Activated CD4-positive, alpha-beta T cell treated with anti-CD3 and anti-CD28 coated beads, Interleukin-2, amount 50 U/mL, for 16 hours (primary cell): ENCODE measurements around the gene TOR4A.
A peak's percentile ranks its signal among the peaks of the same experiment; 100 is the strongest.
"Not testable (repeated sequence)": the region's sequence is repeated elsewhere in the genome, so short reads cannot be mapped to it uniquely, and the experiment has no call there.

ENCODE experiments used
- DNase-seq: peaks from one replicate; pipeline ENCODE4 v3.0.0-alpha.2; 2020

TOR4A gene

DNA sequence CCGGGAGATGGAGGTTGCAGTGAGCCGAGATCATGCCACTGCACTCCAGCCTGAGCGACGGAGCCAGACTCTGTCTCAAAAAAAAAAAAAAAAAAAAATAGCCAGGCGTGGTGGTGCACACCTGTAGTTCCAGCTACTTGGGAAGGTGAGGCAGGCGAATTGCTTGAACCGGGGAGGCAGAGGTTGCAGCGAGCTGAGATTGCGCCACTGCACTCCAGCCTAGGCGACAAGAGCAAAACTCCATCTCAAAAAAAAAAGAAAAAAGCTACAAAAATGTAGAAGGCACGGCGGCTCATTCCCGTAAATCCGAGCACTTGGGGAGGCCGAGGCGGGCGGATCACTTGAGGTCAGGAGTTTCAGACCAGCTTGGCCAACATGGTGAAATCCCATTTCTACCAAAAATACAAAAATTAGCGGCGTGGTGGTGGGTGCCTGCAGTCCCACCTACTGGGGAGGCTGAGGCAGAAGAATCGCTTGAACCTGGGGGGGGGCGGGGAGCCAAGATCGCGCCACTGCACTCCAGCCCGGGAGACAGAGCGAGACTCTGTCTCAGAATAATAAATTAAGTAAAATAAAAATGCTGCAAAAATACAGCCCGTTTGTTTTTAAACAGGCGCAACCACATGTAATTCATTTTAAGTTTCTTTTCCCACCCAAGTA is 37.9 kb upstream of the TOR4A start:
- not testable (repeated sequence) for DNase-seq

DNA sequence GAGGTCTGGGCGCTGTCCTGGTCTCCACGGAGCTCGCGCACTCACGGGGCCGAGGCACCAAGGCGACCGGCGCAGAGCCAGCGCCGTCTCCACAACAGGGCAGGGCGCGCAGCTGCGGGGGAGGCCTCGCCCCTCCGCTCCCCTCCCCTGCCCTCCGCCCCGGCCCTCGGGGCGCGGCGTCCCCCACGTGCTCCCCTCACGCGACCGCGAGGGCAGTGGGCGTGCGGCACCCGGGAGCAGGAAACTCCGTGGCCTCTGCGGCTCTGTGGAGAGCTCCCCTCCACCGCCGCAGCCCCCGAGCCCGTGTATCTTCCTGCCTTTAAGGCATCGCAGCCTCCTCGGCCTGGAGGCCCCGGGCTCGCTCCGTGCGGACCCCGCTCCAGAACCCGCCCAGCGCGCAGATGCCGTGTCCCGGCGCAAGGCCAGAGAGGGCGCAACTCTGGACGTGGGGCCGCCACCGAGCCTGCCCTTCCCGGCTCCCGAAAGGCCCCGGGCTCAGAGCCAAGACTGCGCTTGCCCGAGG is 37.1 kb upstream of the TOR4A start:
- DNase-seq: peak; percentile 65

DNA sequence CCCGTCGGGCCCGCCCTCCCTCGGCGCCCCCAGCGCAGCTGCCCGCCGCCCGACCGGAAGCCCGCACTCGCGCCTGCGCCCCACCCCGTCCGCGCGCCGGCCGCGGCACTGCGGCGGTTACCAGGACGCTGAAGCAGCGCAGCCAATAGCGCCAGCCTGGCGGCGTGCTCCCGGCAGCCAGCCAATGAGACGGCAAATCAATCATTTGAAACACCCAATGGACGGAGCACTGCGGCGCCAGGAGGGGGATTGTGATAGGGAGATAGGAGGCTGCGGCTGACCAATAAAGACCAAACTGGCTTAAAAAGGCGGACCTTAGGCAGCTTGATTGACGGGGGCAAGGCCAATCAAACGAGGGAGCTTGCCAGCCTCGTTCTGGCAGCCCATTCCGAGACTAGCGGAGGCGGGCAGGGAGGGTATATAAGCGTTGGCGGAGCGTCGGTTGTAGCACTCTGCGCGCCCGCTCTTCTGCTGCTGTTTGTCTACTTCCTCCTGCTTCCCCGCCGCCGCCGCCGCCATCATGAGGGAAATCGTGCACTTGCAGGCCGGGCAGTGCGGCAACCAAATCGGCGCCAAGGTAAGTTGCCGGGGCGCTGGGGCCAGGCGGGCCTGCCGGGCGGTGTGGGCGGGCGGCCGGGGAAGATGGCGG is 36.6 kb upstream of the TOR4A start, which contains the start of gene TUBB4B:
TUBB4B (plus strand) TSS at position 447 of the 649 bp plus-strand sequence; CDS start at position 521, 74 bp downstream.
- DNase-seq: peak; percentile 100

DNA sequence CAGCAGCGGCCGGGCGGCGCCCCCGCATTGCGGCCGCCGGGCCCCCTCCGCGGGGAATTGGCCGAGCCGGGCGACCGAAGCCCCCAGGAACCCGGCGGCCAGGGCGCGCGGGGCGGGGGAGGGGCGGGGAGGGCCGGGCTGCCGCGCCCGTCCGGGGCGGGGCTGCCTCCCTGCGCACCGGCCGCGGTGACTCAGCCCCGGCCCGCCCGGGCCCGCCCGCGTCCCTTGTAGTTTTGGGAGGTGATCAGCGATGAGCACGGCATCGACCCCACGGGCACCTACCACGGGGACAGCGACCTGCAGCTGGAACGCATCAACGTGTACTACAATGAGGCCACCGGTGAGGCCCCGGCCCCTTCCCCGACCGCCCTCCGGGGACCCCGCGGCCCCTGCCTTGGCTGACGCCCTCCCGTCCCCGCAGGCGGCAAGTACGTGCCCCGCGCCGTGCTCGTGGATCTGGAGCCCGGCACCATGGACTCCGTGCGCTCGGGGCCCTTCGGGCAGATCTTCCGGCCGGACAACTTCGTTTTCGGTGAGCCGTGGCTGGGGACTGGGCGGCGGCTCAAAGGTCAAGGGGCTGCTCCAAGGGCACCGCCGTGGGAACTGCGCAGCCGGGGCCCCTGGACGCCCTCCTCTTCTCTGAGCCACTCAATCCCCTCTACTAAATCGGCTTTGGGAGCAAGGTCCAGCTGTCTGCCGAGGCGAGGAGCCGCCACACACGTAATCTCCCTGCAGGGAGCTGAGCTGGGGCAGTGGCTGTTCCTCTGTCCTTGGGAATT is 35.8 kb upstream of the TOR4A start:
- DNase-seq: peak; percentile 47

DNA sequence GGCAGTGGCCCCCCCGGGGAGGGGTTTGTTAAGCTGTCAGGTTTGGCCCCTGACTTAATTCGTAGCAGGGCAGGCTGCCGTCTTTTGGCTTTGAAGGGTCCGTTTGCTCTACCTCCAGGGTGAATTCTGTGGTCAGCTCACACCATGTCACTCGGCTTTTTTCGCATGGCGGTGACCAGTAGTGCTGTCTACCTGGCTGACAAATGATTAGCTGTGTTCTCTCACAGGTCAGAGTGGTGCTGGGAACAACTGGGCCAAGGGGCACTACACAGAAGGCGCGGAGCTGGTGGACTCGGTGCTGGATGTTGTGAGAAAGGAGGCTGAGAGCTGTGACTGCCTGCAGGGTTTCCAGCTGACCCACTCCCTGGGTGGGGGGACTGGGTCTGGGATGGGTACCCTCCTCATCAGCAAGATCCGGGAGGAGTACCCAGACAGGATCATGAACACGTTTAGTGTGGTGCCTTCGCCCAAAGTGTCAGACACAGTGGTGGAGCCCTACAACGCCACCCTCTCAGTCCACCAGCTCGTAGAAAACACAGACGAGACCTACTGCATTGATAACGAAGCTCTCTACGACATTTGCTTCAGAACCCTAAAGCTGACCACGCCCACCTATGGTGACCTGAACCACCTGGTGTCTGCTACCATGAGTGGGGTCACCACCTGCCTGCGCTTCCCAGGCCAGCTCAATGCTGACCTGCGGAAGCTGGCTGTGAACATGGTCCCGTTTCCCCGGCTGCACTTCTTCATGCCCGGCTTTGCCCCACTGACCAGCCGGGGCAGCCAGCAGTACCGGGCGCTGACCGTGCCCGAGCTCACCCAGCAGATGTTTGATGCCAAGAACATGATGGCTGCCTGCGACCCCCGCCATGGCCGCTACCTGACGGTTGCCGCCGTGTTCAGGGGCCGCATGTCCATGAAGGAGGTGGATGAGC is 35.0 kb upstream of the TOR4A start:
- DNase-seq: no peak

DNA sequence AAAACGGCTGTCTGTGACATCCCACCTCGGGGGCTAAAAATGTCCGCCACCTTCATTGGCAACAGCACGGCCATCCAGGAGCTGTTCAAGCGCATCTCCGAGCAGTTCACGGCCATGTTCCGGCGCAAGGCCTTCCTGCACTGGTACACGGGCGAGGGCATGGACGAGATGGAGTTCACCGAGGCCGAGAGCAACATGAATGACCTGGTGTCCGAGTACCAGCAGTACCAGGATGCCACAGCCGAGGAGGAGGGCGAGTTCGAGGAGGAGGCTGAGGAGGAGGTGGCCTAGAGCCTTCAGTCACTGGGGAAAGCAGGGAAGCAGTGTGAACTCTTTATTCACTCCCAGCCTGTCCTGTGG is 34.3 kb upstream of the TOR4A start:
- DNase-seq: not testable (repeated sequence)

DNA sequence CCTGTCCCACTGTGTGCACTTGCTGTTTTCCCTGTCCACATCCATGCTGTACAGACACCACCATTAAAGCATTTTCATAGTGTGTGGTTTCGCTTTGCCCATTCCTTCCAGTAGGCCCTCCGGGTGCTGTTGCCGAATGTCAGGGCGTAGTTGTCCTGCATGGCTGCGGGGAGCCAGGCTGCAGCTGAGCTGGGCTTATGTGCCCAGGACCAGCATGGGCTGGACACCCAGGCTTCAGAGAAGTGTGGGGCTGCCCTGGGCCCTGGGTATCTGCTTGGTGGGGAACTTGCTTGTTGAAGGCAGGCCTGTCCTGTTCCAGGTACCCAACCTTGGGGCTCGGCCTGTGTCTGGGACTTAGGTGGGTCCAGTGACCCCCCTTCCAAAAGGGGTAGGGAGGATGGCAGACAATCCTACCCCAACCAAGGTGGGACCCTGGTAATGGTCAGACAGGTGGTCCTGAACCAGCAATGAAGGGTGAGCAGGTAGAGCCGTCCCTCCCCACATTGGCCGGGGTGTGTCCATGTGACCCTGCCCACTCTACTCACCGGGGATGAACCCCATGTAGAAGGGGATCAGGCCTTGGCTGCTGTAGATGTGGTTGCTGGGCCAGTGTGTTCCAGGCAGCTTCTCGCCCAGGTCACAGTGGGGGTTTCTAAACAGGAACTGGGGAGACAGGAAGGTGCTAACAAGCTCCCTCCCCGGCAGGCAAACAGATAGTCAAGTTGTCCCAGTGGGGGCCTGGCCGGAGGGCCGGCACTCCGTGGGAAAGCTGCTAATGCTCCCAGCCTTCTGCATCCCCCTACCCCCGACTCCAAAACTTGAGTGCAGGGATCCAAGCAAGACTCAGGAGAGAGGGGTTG is 33.7 kb upstream of the TOR4A start:
- no peak for DNase-seq

DNA sequence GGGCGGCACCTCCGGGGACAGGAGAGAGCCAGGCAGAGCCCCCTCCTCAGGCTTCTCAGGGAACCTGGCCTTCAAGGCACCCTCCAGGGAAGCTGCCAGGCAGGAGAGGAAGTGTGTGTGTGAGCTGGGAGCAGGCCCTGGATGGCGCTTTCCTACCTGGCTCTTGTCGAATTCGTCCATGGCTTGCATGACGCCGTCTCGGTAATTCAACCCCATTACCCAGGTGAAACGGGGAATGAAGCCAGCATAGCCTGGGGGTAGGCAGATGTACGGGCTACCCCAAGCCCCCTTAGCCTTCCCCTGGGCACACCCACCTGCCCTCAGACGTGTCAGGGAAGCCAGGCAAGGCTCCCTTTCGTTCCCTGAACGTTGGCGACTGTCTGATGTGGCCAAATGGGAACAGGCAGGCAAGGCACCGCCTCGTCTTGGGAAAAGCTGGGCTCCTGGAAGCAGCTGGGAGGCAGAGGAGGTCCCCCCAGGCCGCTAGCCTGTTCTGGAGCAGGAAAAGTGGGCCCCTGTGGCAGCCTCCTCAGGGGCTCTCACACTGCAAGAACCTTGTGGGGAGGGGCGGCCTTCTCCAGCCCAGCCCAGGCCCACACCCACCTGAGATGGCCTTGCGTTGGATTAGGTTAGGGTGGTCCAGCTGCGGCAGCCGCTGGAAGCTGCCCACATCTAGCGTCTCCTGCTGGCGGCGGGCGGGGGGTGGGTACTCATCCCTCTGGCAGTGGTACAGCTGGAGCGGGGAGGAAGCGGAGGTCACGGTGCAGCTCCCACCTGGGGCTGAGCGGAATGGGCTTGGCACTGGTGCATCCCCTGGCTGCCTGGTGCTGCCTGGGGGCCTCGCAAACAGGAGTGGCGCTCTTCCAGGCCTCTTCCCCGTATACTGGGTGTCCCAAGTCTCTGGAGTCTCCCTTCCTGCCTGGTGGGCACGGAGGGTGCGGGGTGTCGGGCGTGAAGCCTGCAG is 32.8 kb upstream of the TOR4A start:
- no peak for DNase-seq

DNA sequence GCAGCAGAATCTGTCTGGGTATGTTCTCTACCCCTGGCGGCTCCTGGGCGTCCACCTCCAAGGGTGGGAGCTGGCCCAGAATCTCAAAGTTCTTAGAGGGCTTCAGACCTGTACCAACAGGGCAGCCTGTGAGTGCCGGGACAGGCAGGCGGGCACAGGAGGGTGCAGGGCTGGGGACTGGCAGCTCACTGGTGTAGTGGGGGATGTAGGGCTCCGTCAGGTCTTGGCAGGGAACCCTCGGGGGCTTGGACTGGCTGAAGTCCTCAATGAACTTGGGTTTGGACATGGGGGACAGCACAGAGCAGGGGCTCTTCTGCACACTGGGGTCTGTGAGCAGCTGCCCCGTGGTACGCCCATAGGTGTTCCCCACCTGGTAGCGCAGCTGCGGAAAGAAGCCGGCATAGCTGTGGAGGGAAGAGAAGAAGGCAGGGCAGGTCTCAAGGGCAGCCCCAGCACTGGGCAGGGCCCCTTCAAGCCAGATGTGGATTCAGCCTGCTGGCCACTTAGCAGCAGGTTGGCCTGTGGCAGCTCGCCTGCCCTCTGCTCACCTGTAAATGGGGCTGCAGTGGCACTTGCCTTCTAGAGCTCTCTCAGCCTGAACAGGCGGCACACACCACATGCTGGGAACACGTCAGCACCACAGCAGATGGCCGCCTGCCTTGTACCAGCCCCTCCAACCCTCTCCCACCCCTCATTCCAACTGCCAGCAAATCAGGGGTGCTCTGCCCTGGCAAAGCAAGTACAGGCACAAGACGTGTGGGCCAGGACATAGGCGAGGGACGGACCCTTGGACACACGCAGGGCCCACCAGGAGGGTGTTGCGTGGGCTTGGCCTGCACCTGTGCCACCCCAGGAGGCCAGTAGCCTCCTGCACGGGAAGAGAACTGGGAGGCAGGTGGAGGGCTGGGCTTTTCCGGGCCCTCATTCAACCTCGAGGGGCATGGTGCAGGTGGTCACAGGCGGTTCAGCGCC is 31.8 kb upstream of the TOR4A start:
- no peak for DNase-seq

DNA sequence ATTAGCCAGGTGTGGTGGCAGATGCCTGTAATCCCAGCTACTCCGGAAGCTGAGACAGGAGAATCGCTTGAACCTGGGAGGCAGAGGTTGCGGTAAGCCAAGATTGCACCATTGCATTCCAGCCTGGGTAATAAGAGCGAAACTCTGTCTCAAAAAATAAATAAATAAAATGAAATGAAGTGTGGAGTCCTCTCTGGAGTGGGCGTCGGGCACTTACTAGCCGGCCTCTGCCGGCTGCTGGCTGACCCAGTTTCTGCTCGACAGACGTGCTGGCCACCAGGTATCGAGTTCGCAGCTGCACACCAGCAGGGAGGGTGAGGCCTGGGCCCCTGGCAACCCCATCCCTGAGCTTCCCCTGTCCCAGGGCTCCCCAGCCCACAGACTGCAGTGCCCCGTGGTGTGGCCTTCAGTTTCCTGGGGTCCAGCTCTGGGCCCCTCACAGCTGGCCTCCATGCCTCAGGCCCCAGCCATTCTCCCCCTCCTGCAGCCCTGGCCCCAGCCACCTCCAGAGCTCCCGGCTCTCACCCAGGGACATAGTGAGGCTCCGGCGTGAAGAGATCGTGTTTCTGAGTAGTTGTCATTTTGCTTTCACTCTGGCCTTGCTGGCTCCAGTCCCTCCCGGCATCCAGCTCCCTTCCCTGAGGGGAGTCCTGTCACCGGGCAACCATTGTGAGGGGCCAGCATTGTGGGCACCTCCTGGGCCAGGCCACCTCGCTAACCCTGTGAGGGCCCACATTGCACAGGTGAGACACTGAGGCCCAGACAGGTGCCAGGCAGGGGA is 30.2 kb upstream of the TOR4A start:
- no peak for DNase-seq

DNA sequence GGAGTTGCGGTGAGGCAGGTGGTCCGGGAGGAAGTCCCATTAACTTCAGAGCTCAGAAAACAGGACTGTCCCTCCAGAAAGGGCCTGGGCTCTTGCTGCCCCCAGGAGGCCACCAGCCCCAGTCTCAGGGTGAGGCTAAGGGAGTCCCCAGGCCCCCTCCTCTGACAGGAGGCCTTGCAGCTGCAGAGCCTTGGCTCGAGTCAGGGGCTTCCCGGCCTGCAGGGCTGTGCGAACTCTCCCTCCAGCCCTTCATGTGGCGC is 29.7 kb upstream of the TOR4A start:
- no peak for DNase-seq

DNA sequence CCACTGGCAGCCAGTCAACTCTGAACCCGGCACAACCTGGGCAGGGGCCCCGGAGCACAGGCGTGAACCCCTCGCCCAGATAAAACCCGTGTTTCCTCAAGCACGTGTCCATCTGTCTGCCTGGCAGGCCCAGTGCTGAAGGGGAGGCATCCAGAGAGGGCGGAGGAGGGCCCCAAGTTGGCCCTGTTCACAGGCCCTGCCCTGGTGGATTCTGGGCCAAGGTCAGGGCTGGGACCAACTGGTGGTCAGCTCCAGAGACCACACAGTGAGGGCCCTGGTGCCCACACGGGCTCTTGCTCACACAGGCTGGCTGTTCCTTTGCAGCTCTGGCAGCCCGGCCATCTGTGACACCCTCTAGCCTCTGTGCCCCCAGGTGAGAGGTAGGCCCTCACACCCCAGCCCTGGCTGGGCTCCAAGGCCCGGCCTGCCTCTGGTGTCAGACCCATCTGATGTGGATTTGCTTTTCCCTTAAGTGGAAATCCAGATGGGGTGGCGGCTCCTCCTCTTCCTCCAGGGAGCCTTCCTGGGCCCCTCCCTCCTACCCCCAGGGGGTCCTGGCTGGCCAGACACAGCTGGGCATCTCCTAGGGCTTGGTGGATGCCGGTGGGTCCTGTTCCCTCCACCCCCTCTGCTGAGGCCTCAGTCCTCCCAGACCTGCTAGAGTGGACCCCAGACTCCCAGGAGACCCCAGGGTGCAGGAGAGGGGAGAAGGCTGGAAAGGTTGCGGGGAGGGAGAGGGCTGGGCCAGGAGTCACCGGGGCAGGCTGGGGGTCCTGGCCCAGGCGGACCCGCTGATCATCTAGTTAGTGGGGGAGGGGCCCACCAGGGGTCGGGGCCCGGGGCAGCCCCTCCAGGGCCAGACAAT is 27.0 kb upstream of the TOR4A start:
- DNase-seq: no peak

DNA sequence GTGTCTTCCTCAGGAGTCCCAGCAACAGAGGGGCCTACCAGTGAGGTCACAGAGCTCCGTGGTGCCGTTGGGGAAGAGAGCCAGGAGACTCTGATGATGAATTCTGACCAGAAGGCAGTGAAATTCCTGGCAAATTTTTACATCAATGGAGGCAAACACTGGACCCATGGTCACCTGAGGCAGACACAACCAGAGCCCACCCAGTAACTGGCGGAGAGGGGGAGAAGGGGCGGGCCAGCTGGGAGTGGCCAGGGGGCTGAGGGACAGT is 26.4 kb upstream of the TOR4A start, which contains the start of gene STPG3:
STPG3 (plus strand) TSS at position 93 of the 268 bp plus-strand sequence; CDS start at position 94, 1 bp downstream.
- DNase-seq: no peak

DNA sequence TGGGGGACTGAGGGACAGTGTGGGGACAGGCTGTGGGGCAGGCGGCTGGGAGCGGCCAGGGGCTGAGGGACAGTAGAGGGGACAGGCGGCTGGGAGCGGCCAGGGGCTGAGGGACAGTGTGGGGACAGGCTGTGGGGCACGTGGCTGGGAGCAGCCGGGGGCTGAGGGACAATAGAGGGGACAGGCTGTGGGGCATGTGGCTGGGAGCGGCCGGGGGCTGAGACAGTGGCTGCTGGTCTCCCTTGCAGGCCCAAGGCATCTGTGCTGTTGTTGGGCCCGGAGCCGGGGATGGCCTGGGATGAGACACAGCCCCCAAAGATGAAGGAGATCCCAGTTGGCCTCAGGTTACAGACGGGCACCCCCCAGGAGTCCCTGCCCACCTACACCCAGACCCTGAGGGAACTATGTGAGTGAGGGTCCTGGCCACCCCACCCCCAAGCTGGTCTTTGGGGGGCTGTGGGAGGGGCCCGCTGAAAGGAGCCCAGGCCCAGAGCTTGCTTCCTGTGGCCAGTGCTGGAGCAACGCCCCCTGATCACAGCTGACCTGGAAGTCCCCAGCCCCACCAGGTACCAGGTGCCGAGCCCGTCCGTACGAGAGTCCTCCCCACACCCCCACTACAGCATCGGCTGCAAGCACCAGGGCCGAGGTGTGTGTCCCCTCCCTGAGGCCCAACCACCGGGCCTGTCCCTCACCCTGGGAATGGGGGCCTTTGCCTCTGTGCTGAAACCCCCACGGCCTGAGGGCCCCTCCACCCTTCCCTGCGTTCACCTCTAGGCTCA is 25.8 kb upstream of the TOR4A start:
- no peak for DNase-seq

DNA sequence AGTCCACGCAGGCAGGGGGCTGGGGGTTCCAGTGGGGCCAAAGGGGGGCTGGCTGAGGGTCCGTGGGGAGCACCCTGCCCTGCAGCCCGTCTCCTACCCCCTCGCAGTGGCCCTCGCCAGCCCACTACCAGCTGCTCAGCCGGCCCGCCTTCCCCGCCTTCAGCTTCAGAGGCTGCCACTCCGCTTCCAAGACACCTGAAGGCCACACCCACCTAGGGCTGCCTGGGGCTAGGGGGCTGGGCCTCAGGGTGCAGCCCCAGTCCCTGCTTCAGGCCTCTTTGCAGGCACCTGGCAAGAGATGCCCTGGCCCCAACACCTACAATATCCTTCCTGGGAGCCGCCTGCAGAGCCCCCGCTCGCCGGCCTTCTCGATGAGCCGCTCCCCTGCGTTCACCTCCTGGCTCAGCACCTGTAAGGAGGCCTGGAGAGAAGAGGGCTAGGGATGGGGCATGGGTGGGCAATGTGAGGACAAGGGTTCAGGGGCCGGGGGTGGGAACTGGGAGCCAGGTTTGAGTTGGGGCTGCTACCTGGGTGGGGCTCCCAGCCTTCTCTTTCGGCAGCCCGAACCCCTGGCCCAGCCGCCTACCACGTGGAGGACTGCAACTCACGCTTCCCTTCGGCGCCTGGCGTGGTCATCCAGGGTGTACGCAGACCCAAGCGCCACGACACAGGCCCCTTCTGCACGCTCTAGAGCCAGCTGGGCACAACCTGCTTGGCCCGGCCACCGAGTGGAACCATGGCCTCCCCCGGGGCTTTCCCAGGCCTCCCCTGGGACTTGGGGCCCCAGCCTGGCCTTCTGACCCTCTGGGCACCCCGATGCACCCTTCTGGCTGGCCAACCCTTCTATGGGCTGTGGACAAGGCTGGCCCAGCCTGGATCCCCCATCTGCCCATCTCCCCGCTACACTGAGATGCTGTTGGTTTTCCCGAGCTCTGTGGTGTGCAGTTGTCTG is 24.7 kb upstream of the TOR4A start:
- no peak for DNase-seq
